Measurements from ENCODE around the gene VGLL4. TPM values are rescaled to one million over a fixed set of nuclear protein-coding genes. Genes with fewer than 3 reads are reported as not detected.

VGLL4 gene
- total RNA-seq, 1 experiment from 2014 or later: 46.1 TPM

DNA sequence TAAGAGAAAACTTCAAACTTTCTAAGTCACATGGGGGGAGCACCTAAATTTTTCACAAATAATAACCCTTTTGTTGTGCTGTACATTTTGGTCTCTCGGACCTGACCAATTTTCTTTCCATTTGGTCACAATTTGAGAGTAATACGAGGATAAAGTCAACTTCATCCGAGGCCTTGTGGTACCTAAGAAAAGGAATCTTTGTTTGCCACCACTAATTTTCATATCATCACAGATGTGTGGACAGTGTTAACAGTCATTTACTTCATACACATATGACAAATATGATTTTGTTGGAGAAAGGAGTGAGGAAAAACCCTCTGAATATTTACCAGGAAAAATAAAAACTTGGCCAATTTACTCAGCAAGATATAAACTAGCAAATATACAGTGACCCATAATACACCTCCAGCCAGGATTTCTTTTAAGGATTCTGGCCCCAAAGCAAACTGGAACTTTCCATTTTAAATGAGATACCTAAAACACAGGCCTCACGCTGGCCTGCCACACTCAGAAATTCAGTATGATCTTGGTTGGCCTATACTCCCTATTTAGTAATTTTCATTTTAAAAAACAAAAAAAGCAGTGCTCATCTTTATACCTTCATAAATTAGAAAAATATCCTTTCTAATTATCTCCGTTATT, 40.7 kb downstream of the VGLL4 start:
- ChIA-PET POLR2A (no interaction called here), CTCF (interaction anchor here (0.8 kb wide), 1 partner anchor 16 kb away, joined by 3 read pairs; no protein-coding TSS in a partner anchor)
- TF ChIP-seq, protein P1, sequence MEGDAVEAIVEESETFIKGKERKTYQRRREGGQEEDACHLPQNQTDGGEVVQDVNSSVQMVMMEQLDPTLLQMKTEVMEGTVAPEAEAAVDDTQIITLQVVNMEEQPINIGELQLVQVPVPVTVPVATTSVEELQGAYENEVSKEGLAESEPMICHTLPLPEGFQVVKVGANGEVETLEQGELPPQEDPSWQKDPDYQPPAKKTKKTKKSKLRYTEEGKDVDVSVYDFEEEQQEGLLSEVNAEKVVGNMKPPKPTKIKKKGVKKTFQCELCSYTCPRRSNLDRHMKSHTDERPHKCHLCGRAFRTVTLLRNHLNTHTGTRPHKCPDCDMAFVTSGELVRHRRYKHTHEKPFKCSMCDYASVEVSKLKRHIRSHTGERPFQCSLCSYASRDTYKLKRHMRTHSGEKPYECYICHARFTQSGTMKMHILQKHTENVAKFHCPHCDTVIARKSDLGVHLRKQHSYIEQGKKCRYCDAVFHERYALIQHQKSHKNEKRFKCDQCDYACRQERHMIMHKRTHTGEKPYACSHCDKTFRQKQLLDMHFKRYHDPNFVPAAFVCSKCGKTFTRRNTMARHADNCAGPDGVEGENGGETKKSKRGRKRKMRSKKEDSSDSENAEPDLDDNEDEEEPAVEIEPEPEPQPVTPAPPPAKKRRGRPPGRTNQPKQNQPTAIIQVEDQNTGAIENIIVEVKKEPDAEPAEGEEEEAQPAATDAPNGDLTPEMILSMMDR (IDR thresholded peaks at IDR 0.05; ENCODE audit: insufficient read depth in 1 of 2, low read depth in 1 of 2, low read length in 1 of 2, severe bottlenecking in 1 of 2, unreplicated experiment in 1 of 2): no peak
- H3K27ac Mint-ChIP-seq (ENCODE audit: unreplicated experiment): no peak overlapping the region
- H3K27me3 Mint-ChIP-seq (ENCODE audit: insufficient read depth, unreplicated experiment): no peaks in the 10 kb centered on the region
- no peak for DNase-seq
- no TSS peak for BruUV-seq (replicated peaks)
- intact Hi-C loops (cut with micrococcal nuclease; ENCODE audit: unreplicated experiment): no loop called here
- H3K36me3 Mint-ChIP-seq (ENCODE audit: insufficient read depth, unreplicated experiment): peaks cover 25% of the 10 kb centered on the region
- peaks cover 33% of the 10 kb centered on the region for H3K4me1 Mint-ChIP-seq (ENCODE audit: low read depth, unreplicated experiment)
- no peaks in the 10 kb centered on the region for H3K9me3 ChIP-seq
- H3K4me3 ChIP-seq (ENCODE audit: low read depth, low read length): no peak overlapping the region
- peaks cover 17% of the 10 kb centered on the region for H3K4me1 ChIP-seq
- no peaks in the 10 kb centered on the region for H3K27me3 ChIP-seq (replicated peaks; ENCODE audit: control insufficient read depth, insufficient read depth, low read length)
- H3K9me3 Mint-ChIP-seq (ENCODE audit: unreplicated experiment): peaks cover 8% of the 10 kb centered on the region
- H3K36me3 ChIP-seq (ENCODE audit: control insufficient read depth, insufficient read depth, low read length): no peaks in the 10 kb centered on the region
- H3K4me3 Mint-ChIP-seq (ENCODE audit: unreplicated experiment): no peak overlapping the region

DNA sequence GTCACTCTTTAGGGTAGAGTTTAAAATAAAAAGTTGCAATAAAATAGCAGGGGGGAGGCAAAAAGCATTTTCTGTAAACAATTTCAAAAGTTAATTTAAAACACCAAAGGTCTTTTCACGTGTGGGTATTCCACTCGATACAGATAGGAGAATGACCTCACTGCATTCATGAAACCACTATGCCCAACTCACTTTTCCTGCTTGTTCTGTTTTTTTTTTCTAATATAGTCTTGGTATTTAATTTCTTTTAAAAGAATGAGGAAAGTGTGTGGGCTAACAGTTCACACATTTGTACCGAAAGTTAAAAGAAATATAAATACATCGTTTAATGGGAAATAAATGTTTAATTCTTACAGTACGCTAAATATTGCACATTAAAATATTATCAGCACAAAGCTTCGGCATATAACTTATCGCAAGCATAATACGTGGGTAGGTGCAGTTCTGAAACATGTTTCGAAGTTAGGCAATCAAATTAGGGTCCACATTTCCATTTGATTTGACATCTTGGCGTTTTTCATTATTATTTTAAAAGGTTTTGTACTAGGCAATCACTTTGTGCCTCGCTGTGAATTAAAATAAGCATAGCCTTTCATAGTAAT, 41.4 kb downstream of the VGLL4 start:
- no peak for DNase-seq
- no peaks in the 10 kb centered on the region for H3K9me3 ChIP-seq
- BruUV-seq (replicated peaks): no TSS peak
- Mint-ChIP-seq H3K27ac (ENCODE audit: unreplicated experiment) (peak overlapping the region; percentile 12), H3K4me3 (ENCODE audit: unreplicated experiment) (no peak overlapping the region), H3K9me3 (ENCODE audit: unreplicated experiment) (peaks cover 15% of the 10 kb centered on the region), H3K36me3 (ENCODE audit: insufficient read depth, unreplicated experiment) (peaks cover 32% of the 10 kb centered on the region), H3K27me3 (ENCODE audit: insufficient read depth, unreplicated experiment) (no peaks in the 10 kb centered on the region), H3K4me1 (ENCODE audit: low read depth, unreplicated experiment) (peaks cover 33% of the 10 kb centered on the region)
- TF ChIP-seq, protein P1 (IDR thresholded peaks at IDR 0.05; ENCODE audit: insufficient read depth in 1 of 2, low read depth in 1 of 2, low read length in 1 of 2, severe bottlenecking in 1 of 2, unreplicated experiment in 1 of 2): no peak
- H3K4me3 ChIP-seq (ENCODE audit: low read depth, low read length): no peak overlapping the region
- ChIA-PET CTCF (no interaction called here), POLR2A (no interaction called here)
- intact Hi-C loops (cut with micrococcal nuclease; ENCODE audit: unreplicated experiment): no loop called here
- no peaks in the 10 kb centered on the region for H3K36me3 ChIP-seq (ENCODE audit: control insufficient read depth, insufficient read depth, low read length)
- H3K4me1 ChIP-seq: peaks cover 17% of the 10 kb centered on the region
- H3K27me3 ChIP-seq (replicated peaks; ENCODE audit: control insufficient read depth, insufficient read depth, low read length): no peaks in the 10 kb centered on the region

DNA sequence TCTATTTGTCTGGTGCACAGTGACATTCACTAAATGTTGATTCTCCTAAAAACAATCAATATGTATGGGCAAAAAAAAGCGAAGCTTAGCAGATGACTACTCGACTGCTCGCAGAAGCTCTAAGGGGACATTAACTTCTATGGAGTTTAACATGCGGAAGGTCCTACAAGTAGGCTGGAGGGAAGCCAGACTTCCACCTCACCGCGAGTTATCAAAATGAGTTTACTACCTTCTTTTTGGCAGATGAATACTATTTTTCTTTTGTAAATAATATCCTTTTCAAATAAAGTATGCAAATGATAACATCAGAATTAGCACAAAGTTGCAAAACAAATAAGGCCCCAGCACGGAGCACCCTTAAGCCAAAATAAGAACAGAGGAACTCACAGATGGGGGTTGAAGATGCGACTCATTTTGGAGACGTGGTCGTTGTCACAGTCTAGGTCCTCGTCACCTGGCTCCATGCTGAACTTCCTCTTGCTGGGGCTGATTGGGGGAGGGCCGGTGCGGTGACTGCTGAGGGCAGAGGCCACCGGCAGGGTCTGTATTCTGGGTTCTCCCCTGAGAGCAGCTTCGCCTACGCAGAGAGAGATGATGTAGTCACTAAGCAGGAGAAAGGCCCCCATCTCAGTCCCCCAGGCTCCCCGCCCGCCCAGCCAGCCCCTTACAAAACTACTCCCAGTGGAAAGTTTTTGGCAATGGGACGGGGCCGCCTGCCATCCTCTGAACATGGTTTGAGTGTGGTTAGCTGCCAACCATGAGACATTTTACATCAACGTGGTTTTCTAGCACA, 42.1 kb downstream of the VGLL4 start:
- no peak overlapping the region for H3K4me3 ChIP-seq (ENCODE audit: low read depth, low read length)
- H3K36me3 Mint-ChIP-seq (ENCODE audit: insufficient read depth, unreplicated experiment): peaks cover 36% of the 10 kb centered on the region
- H3K4me3 Mint-ChIP-seq (ENCODE audit: unreplicated experiment): no peak overlapping the region
- peak overlapping the region; percentile 96 for H3K27ac Mint-ChIP-seq (ENCODE audit: unreplicated experiment)
- H3K4me1 Mint-ChIP-seq (ENCODE audit: low read depth, unreplicated experiment): peaks cover 33% of the 10 kb centered on the region
- no peaks in the 10 kb centered on the region for H3K27me3 Mint-ChIP-seq (ENCODE audit: insufficient read depth, unreplicated experiment)
- POLR2A ChIA-PET: no interaction called here
- CTCF ChIA-PET: no interaction called here
- intact Hi-C loops (cut with micrococcal nuclease; ENCODE audit: unreplicated experiment): no loop called here
- H3K36me3 ChIP-seq (ENCODE audit: control insufficient read depth, insufficient read depth, low read length): no peaks in the 10 kb centered on the region
- H3K9me3 Mint-ChIP-seq (ENCODE audit: unreplicated experiment): peaks cover 17% of the 10 kb centered on the region
- TF ChIP-seq, protein P1 (IDR thresholded peaks at IDR 0.05; ENCODE audit: insufficient read depth in 1 of 2, low read depth in 1 of 2, low read length in 1 of 2, severe bottlenecking in 1 of 2, unreplicated experiment in 1 of 2): no peak
- no peaks in the 10 kb centered on the region for H3K9me3 ChIP-seq
- H3K4me1 ChIP-seq: peaks cover 17% of the 10 kb centered on the region
- no peaks in the 10 kb centered on the region for H3K27me3 ChIP-seq (replicated peaks; ENCODE audit: control insufficient read depth, insufficient read depth, low read length)
- no TSS peak for BruUV-seq (replicated peaks)
- no peak for DNase-seq

Data from Caco-2 (cell line).